ENCODE results near the gene UBE3A.

Gene UBE3A

DNA sequence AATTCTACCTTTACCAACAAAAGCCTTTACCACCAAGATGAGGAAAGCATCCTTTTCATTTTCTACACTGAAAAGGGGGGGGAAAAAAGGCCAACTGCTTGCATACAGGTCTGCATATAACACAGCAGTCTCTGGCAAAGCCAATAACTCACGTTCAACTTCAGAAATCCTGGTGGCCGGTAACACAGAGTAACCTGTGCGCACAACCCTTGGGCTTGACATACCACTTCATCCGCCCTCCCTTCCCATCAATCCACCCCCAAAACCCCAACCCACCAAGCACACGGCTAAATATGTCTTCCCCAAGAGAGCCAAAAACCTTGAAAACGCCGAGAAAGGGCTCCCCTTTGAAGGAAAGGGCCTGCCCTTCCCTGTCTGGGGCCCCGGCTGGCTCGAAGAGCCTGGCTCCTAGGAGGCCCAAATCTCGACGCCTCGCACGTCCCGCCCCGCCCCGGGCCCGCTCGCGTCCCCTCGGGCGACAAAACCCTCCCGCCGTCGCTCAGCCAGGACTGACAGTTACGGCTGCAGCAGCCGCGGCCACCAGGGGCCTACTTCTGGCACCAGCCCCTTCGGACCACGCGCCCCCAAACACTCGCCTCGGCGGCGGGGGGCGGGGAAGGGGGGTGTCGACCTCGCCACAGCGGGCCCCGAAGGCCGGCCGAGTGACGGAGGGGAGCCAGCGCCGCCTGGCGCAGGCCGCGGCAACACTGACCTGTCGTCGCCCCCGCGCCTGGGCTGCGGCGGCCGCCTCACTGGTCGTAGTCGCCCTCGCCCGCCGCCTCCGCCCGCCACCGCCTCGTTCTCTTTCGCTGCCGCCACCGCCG is 835 bp downstream of the UBE3A start:
- no peaks in the 10 kb centered on the region for H3K27me3 Mint-ChIP-seq (ENCODE audit: low read depth, poor library complexity)
- H3K4me3 Mint-ChIP-seq, result peak overlapping the region; percentile 97
- H3K4me1 Mint-ChIP-seq, result peaks cover 21% of the 10 kb centered on the region
- TF ChIP-seq, protein P1, sequence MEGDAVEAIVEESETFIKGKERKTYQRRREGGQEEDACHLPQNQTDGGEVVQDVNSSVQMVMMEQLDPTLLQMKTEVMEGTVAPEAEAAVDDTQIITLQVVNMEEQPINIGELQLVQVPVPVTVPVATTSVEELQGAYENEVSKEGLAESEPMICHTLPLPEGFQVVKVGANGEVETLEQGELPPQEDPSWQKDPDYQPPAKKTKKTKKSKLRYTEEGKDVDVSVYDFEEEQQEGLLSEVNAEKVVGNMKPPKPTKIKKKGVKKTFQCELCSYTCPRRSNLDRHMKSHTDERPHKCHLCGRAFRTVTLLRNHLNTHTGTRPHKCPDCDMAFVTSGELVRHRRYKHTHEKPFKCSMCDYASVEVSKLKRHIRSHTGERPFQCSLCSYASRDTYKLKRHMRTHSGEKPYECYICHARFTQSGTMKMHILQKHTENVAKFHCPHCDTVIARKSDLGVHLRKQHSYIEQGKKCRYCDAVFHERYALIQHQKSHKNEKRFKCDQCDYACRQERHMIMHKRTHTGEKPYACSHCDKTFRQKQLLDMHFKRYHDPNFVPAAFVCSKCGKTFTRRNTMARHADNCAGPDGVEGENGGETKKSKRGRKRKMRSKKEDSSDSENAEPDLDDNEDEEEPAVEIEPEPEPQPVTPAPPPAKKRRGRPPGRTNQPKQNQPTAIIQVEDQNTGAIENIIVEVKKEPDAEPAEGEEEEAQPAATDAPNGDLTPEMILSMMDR (IDR thresholded peaks at IDR 0.05), result peak; percentile 28
- peak overlapping the region; percentile 98 for H3K27ac Mint-ChIP-seq
- peaks cover 31% of the 10 kb centered on the region for H3K9me3 Mint-ChIP-seq
- H3K36me3 Mint-ChIP-seq (ENCODE audit: low read depth), result peaks cover 44% of the 10 kb centered on the region
- DNase-seq, result peak; percentile 72

DNA sequence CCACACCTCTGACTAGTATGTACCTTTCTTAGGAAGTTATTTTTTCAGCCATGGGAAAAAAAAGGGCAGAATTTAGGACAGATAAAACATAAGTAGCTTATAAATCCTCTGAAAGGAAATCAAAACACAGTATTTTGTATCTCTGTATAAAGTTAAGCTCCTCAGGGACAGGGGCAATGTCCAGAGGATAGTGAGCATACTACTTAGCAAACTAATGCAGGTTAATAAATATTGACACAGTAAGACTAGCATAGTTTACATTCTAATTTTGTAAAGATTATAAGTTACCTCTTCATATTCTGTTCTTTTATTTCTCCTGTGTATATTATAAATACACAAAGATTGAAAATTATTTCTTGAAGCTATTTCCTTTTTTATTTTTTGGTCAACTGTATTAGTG is 2.1 kb downstream of the UBE3A start:
- Mint-ChIP-seq H3K4me1 (peaks cover 21% of the 10 kb centered on the region), H3K9me3 (peaks cover 31% of the 10 kb centered on the region), H3K4me3 (peak overlapping the region; percentile 97), H3K27ac (no peak overlapping the region), H3K27me3 (ENCODE audit: low read depth, poor library complexity) (no peaks in the 10 kb centered on the region), H3K36me3 (ENCODE audit: low read depth) (peaks cover 38% of the 10 kb centered on the region)
- DNase-seq, result no peak
- TF ChIP-seq, protein P1 (IDR thresholded peaks at IDR 0.05), result no peak

DNA sequence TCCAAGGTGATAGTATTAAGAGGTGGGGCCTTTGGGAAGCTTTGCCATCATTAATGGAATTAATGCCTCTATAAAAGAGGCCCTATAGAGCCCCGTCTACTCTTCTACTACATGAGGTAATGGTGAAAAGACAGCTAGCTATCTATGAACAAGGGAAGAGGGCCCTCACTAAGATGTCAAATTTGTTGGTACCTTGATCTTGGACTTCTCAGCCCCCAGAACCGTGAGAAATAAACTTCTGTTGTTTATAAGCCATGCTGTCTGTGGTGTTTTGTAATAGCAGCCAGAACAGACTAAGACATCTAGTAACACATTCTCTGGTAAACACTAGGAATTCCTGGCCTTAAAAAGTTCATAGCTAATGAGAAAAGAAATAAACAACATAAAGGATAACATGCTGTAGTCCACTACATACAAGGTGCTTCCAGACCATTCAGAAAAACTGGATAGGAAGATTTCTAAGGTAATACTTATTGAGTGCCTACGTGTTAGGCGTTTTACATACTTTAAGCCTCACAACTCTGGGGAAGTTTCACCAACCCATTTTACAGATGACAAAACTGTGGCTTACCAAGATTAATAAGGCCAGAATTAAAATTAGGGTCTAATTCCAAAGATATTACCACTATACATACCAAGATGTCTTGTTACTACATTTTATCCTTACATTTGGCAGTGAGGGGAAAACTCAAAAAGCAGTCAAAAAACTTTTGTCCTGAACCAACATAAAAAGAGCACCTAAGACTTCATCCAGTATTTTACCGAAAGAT is 3.2 kb downstream of the UBE3A start:
- TF ChIP-seq, protein P1 (IDR thresholded peaks at IDR 0.05), result no peak
- no peaks in the 10 kb centered on the region for H3K27me3 Mint-ChIP-seq (ENCODE audit: low read depth, poor library complexity)
- no peak overlapping the region for H3K27ac Mint-ChIP-seq
- H3K36me3 Mint-ChIP-seq (ENCODE audit: low read depth), result peaks cover 43% of the 10 kb centered on the region
- DNase-seq, result no peak
- peaks cover 27% of the 10 kb centered on the region for H3K9me3 Mint-ChIP-seq
- H3K4me1 Mint-ChIP-seq, result peaks cover 21% of the 10 kb centered on the region
- peak overlapping the region; percentile 75 for H3K4me3 Mint-ChIP-seq

DNA sequence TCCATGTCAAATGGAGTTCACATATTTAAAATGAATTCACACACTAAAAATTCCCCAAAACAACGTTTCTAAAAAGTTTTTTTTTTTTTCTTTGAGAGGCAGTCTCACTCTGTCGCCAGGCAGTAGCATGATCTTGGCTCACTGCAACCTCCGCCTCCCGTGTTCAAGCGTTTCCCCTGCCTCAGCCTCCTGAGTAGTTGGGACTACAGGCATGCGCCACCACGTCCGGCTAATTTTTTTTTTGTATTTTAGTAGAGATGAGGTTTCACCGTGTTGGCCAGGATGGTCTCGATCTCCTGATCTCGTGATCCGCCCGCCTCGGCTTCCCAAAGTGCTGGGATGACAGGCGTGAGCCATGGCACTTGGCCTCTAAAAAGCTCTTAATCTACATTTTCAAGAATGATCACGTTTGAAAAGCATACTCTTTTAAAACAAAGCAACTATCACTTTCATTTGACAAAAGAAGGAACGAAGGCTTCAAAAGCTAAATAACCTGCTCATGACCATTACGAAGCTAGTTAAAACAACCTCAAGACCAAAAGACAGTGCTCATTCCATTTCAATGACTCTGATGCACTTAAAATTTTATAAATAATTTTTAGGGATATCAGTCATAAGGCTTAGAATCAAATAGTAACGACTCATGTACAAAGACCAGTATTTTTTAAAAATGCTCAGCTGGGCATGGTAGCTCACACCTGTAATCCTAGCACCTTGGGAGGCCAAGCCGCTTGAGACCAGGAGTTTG is 5.5 kb downstream of the UBE3A start:
- Mint-ChIP-seq H3K4me3 (no peak overlapping the region), H3K9me3 (peaks cover 20% of the 10 kb centered on the region), H3K27ac (no peak overlapping the region), H3K36me3 (ENCODE audit: low read depth) (peaks cover 53% of the 10 kb centered on the region), H3K4me1 (peaks cover 21% of the 10 kb centered on the region), H3K27me3 (ENCODE audit: low read depth, poor library complexity) (no peaks in the 10 kb centered on the region)
- TF ChIP-seq, protein P1 (IDR thresholded peaks at IDR 0.05), result no peak
- no peak for DNase-seq

DNA sequence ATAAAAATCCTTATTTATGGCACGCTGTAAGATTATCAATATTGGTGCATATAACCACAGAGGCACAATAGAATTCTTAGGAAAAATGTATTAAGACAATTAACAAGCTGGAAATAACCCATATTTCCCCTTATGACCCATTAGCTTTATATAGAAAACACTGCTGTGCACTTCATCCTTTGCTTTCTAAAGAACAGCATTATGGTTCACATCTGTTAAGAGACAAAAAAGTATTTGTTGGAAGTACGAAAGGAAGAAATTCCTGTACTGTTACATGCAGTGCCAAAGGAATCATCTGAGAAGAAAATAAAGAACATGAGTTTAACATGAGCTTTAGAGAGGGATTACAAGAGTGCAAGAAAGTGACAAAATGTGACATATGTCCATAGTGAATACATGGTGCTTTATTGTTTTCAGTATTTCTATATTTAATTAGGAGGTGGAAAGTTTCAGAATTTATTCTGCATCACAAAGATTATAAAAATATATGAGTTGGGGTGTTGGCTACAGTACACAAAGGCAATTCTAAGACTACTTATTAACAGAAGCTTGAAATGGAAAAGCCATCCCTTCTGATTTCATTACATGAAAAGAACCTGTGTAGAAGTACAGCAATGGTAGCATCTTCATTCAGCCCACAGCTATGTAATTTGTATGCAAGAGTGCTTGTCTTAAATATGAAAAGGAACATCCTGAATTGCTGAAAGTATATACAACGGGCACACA is 6.8 kb downstream of the UBE3A start:
- no peak for DNase-seq
- TF ChIP-seq, protein P1 (IDR thresholded peaks at IDR 0.05), result no peak
- H3K4me3 Mint-ChIP-seq, result no peak overlapping the region
- peaks cover 66% of the 10 kb centered on the region for H3K36me3 Mint-ChIP-seq (ENCODE audit: low read depth)
- H3K27ac Mint-ChIP-seq, result no peak overlapping the region
- H3K27me3 Mint-ChIP-seq (ENCODE audit: low read depth, poor library complexity), result no peaks in the 10 kb centered on the region
- peaks cover 29% of the 10 kb centered on the region for H3K9me3 Mint-ChIP-seq
- H3K4me1 Mint-ChIP-seq, result peaks cover 16% of the 10 kb centered on the region

Data from nephron progenitor cell (in vitro differentiated cells).